GM23338 (cell line): ENCODE data around the gene COMMD10. TPM values are rescaled to one million over a fixed set of nuclear protein-coding genes. Genes with fewer than 3 reads are reported as not detected.

Experiments
- ATAC-seq: fragments of 200-7000 bp; cut with Tn5 transposase; 3 replicates; pipeline ENCODE4 v1.9.1; 2020
- DNase-seq: peaks from one replicate; pipeline ENCODE4 v3.0.0-alpha.2; 2015; ENCODE audit warnings: low spot score
- H2AFZ ChIP-seq: fragments of 200-600 bp; sonication (generic); 2 replicates; pipeline ENCODE4 v1.8.0; 2016; ENCODE audit warnings: antibody characterized with exemption, mild to moderate bottlenecking, moderate library complexity
- H3F3A ChIP-seq: fragments of 200-600 bp; sonication (generic); replicated peaks from 2 replicates; pipeline ENCODE4 v1.8.0; 2017; ENCODE audit warnings: antibody characterized with exemption, mixed run types, low read depth
- H3K27ac ChIP-seq: fragments of 200-600 bp; sonication (generic); 2 replicates; pipeline ENCODE4 v1.6.1; 2016; ENCODE audit warnings: low read depth
- H3K27me3 ChIP-seq: fragments of 200-600 bp; sonication (generic); 2 replicates; pipeline ENCODE4 v1.8.0; 2016; ENCODE audit warnings: mild to moderate bottlenecking, mixed run types, moderate library complexity; ENCODE audit not compliant: insufficient read depth
- H3K36me3 ChIP-seq: fragments of 200-600 bp; sonication (generic); 2 replicates; pipeline ENCODE4 v1.8.0; 2016; ENCODE audit warnings: mild to moderate bottlenecking; ENCODE audit not compliant: insufficient read depth
- H3K4me1 ChIP-seq: fragments of 200-600 bp; sonication (generic); 2 replicates; pipeline ENCODE4 v1.8.0; 2016; ENCODE audit warnings: mild to moderate bottlenecking, moderate library complexity; ENCODE audit not compliant: insufficient read depth
- H3K4me2 ChIP-seq: fragments of 200-600 bp; sonication (generic); 2 replicates; pipeline ENCODE4 v1.7.1; 2017; ENCODE audit warnings: mixed run types
- H3K4me3 ChIP-seq: fragments of 200-600 bp; sonication (generic); 2 replicates; pipeline ENCODE4 v1.6.1; 2016; ENCODE audit warnings: mixed run types
- H3K79me2 ChIP-seq: fragments of 200-600 bp; sonication (generic); replicated peaks from 2 replicates; pipeline ENCODE4 v1.8.0; 2017; ENCODE audit warnings: mild to moderate bottlenecking; ENCODE audit not compliant: insufficient read depth
- H3K9me2 ChIP-seq: fragments of 200-600 bp; sonication (generic); 2 replicates; pipeline ENCODE4 v1.8.0; 2017; ENCODE audit not compliant: insufficient read depth
- H4K20me1 ChIP-seq: fragments of 200-600 bp; sonication (generic); replicated peaks from 2 replicates; pipeline ENCODE4 v1.8.0; 2017; ENCODE audit warnings: mild to moderate bottlenecking; ENCODE audit not compliant: insufficient read depth
- H3K27ac Mint-ChIP-seq: 2 replicates; pipeline ENCODE4 v1.8.0; 2020; ENCODE audit warnings: inconsistent platforms, mild to moderate bottlenecking, moderate library complexity, mixed read lengths
- H3K27me3 Mint-ChIP-seq: 3 replicates; pipeline ENCODE4 v1.8.0; 2022; ENCODE audit warnings: low read depth, mild to moderate bottlenecking, moderate library complexity, mixed read lengths, inconsistent platforms; ENCODE audit not compliant: insufficient read depth, poor library complexity
- H3K36me3 Mint-ChIP-seq: 3 replicates; pipeline ENCODE4 v1.8.0; 2021; ENCODE audit warnings: low read depth, mild to moderate bottlenecking, inconsistent platforms, moderate library complexity, mixed read lengths
- H3K4me1 Mint-ChIP-seq: 3 replicates; pipeline ENCODE4 v1.8.0; 2020; ENCODE audit warnings: mild to moderate bottlenecking, inconsistent platforms, mixed read lengths
- H3K4me3 Mint-ChIP-seq: 3 replicates; pipeline ENCODE4 v1.8.0; 2021; ENCODE audit warnings: moderate library complexity, mild to moderate bottlenecking, inconsistent platforms, mixed read lengths
- H3K9me3 Mint-ChIP-seq: 3 replicates; pipeline ENCODE4 v1.8.0; 2020; ENCODE audit warnings: moderate library complexity, mild to moderate bottlenecking, inconsistent platforms, mixed read lengths
- EZH2phosphoT487 ChIP-seq: fragments of 200-600 bp; sonication (generic); IDR thresholded peaks from one replicate; pipeline ENCODE4 v1.8.1; 2018; ENCODE audit warnings: antibody characterized with exemption; ENCODE audit not compliant: unreplicated experiment
- JUNB ChIP-seq: IDR thresholded peaks from one replicate; pipeline ENCODE4 v1.6.1; 2016; ENCODE audit warnings: antibody characterized with exemption; ENCODE audit not compliant: unreplicated experiment
- STAT1 ChIP-seq: IDR thresholded peaks from one replicate; pipeline ENCODE4 v1.6.1; 2016; ENCODE audit warnings: antibody characterized with exemption; ENCODE audit not compliant: unreplicated experiment
- polyA plus RNA-seq: library from polyadenylated mRNA; unstranded; fragments of >200 nt; fragmentation: Nextera tagmentation; extraction: Ambion mirVana; gene quantifications from 2 replicates; pipeline ENCODE4 v1.2.1, GENCODE V29; 2016
- total RNA-seq: library from RNA; depleted of rRNA; stranded (reverse); fragments of >200 nt; shearing (Covaris generic); gene quantifications from 2 replicates; pipeline ENCODE4 v1.2.3, GENCODE V29; 2014
- TF ChIP-seq, protein P1 (sequence below): fragments of 250-450 bp; sonication (Bioruptor Pico); IDR thresholded peaks from 2 replicates; pipeline ENCODE4 v1.5.0; 2020; ENCODE audit warnings: mild to moderate bottlenecking, moderate library complexity

The COMMD10 gene
- total and polyA plus RNA-seq, 2 experiments from 2014 or later, result 58.5 to 84.0 TPM

DNA sequence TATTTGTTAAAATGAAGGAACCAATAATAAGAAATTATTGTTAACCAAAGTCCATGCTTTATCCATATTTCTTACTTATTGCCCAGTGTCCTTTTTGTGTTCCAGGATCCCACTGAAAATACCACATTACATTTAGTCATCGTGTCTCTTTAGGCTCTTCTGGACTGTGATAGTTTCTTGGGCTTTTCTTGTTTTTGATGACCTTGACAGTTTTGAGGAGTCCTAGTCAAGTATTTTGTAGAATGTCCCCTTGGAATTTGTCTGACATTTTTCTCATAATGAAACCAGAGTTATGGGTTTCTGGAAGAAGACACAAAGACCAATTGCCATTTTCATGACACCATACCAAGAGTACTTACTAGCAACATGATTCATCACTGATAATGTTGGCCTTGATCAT is 13.6 kb upstream of the COMMD10 start (continued):
- TF ChIP-seq, protein P1, sequence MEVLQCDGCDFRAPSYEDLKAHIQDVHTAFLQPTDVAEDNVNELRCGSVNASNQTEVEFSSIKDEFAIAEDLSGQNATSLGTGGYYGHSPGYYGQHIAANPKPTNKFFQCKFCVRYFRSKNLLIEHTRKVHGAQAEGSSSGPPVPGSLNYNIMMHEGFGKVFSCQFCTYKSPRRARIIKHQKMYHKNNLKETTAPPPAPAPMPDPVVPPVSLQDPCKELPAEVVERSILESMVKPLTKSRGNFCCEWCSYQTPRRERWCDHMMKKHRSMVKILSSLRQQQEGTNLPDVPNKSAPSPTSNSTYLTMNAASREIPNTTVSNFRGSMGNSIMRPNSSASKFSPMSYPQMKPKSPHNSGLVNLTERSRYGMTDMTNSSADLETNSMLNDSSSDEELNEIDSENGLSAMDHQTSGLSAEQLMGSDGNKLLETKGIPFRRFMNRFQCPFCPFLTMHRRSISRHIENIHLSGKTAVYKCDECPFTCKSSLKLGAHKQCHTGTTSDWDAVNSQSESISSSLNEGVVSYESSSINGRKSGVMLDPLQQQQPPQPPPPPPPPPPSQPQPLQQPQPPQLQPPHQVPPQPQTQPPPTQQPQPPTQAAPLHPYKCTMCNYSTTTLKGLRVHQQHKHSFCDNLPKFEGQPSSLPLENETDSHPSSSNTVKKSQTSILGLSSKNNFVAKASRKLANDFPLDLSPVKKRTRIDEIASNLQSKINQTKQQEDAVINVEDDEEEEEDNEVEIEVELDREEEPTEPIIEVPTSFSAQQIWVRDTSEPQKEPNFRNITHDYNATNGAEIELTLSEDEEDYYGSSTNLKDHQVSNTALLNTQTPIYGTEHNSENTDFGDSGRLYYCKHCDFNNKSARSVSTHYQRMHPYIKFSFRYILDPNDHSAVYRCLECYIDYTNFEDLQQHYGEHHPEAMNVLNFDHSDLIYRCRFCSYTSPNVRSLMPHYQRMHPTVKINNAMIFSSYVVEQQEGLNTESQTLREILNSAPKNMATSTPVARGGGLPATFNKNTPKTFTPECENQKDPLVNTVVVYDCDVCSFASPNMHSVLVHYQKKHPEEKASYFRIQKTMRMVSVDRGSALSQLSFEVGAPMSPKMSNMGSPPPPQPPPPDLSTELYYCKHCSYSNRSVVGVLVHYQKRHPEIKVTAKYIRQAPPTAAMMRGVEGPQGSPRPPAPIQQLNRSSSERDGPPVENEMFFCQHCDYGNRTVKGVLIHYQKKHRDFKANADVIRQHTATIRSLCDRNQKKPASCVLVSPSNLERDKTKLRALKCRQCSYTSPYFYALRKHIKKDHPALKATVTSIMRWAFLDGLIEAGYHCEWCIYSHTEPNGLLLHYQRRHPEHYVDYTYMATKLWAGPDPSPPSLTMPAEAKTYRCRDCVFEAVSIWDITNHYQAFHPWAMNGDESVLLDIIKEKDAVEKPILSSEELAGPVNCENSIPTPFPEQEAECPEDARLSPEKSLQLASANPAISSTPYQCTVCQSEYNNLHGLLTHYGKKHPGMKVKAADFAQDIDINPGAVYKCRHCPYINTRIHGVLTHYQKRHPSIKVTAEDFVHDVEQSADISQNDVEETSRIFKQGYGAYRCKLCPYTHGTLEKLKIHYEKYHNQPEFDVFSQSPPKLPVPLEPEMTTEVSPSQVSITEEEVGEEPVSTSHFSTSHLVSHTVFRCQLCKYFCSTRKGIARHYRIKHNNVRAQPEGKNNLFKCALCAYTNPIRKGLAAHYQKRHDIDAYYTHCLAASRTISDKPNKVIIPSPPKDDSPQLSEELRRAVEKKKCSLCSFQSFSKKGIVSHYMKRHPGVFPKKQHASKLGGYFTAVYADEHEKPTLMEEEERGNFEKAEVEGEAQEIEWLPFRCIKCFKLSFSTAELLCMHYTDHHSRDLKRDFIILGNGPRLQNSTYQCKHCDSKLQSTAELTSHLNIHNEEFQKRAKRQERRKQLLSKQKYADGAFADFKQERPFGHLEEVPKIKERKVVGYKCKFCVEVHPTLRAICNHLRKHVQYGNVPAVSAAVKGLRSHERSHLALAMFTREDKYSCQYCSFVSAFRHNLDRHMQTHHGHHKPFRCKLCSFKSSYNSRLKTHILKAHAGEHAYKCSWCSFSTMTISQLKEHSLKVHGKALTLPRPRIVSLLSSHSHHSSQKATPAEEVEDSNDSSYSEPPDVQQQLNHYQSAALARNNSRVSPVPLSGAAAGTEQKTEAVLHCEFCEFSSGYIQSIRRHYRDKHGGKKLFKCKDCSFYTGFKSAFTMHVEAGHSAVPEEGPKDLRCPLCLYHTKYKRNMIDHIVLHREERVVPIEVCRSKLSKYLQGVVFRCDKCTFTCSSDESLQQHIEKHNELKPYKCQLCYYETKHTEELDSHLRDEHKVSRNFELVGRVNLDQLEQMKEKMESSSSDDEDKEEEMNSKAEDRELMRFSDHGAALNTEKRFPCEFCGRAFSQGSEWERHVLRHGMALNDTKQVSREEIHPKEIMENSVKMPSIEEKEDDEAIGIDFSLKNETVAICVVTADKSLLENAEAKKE (CRISPR knock-in tag), result no peak
- TF ChIP-seq STAT1, result no peak

DNA sequence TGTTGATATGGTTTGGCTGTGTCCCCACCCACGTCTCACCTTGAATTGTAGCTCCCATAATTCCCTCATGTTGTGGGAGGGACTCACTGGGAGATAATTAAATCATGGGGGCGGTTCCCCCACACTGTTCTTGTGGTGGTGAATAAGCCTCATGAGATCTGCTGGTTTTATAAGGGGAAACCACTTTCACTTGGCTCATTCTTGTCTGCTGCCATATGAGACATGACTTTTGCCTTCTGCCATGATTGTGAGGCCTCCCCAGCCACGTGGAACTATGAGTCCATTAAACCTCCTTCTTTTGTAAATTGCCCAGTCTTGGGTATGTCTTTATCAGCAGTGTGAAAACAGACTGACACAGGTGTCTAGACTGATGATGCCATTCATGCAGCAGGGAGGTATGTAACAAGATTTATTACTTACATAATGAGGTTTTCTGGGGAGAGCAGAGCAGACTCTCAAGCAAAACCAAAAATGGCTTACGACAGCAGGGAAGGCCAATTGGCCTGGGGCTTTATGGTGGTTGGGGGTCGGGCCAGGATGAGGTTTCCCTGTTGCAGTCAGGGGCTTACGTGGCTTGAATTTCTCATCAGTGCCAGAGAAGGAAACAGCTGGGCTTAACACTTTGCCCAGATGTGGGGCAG is 9.5 kb upstream of the COMMD10 start:
- H3K9me3 Mint-ChIP-seq, result no peaks in the 10 kb centered on the region
- no peaks in the 10 kb centered on the region for H3K36me3 ChIP-seq
- no peak overlapping the region for H3K27ac ChIP-seq
- no peak overlapping the region for H3K4me3 Mint-ChIP-seq
- no peaks in the 10 kb centered on the region for H3K4me1 Mint-ChIP-seq
- H2AFZ ChIP-seq, result peak overlapping the region; percentile 69
- H3K9me2 ChIP-seq, result no peaks in the 10 kb centered on the region; the same call in 1 of the 2 replicates
- H3F3A ChIP-seq, result no peaks in the 10 kb centered on the region
- H3K27ac Mint-ChIP-seq, result no peak overlapping the region
- H3K79me2 ChIP-seq, result no peaks in the 10 kb centered on the region
- H3K36me3 Mint-ChIP-seq, result no peaks in the 10 kb centered on the region
- H3K4me2 ChIP-seq, result no peak overlapping the region
- H3K27me3 ChIP-seq, result no peaks in the 10 kb centered on the region
- H3K4me1 ChIP-seq, result no peaks in the 10 kb centered on the region
- no peaks in the 10 kb centered on the region; the same call in 1 of the 2 replicates for H4K20me1 ChIP-seq
- ATAC-seq (no peak), DNase-seq (no peak)
- TF ChIP-seq JUNB (no peak), EZH2phosphoT487 (no peak)
- H3K4me3 ChIP-seq, result no peak overlapping the region
- H3K27me3 Mint-ChIP-seq, result no peaks in the 10 kb centered on the region
